Large intestine (tissue), 3 donors: ENCODE measurements around the gene C12orf42. TPM values are rescaled to one million over a fixed set of nuclear protein-coding genes. Genes with fewer than 3 reads are reported as not detected.
A peak's percentile ranks its signal among the peaks of the same experiment; 100 is the strongest.

ENCODE experiments used
- DNase-seq, 2 donors: peaks; one replicate each; pipeline versions ENCODE4 v3.0.0 to v3.0.0-alpha.2; 2013
- H3K27ac ChIP-seq: one replicate; pipeline ENCODE4 v1.5.1; 2013; ENCODE audit warnings: low read length
- H3K27me3 ChIP-seq: 2 replicates; pipeline ENCODE4 v1.6.1; 2013; ENCODE audit warnings: low read length; ENCODE audit not compliant: control insufficient read depth, insufficient read depth
- H3K36me3 ChIP-seq: 2 replicates; pipeline ENCODE4 v1.6.1; 2013; ENCODE audit warnings: low read length; ENCODE audit not compliant: control insufficient read depth, insufficient read depth
- H3K4me1 ChIP-seq: one replicate; pipeline ENCODE4 v1.6.1; 2013; ENCODE audit warnings: low read length; ENCODE audit not compliant: control insufficient read depth, insufficient read depth
- H3K4me3 ChIP-seq: one replicate; pipeline ENCODE4 v1.5.1; 2013; ENCODE audit warnings: low read length
- H3K9me3 ChIP-seq: one replicate; pipeline ENCODE4 v1.6.1; 2013; ENCODE audit warnings: mild to moderate bottlenecking, low read depth, low read length, moderate library complexity; ENCODE audit not compliant: control insufficient read depth
- WGBS: methylation state at CpG from one replicate; pipeline ENCODE4 v1.1.5; 2013; ENCODE audit warnings: low lambda C conversion rate; ENCODE audit not compliant: insufficient coverage; 5-methylcytosine and 5-hydroxymethylcytosine counted together
- polyA plus RNA-seq: library from polyadenylated mRNA; unstranded; fragments of 120-200 nt; gene quantifications from one replicate; pipeline ENCODE4 v1.2.1, GENCODE V29; 2013

C12orf42 gene
- polyA plus RNA-seq, 1 donor: 0.16 TPM

- Histone ChIP-seq H3K9me3 (no peaks in the 10 kb centered on the region), H3K4me1 (no peaks in the 10 kb centered on the region), H3K36me3 (no peaks in the 10 kb centered on the region), H3K4me3 (no peak overlapping the region), H3K27me3 (no peaks in the 10 kb centered on the region), H3K27ac (no peak overlapping the region)
- no CpG with 5 or more reads among the region's 2 CpGs for WGBS
- DNase-seq: no peak
Measured at GRCh38 chr12:103519632-103520031, 23.9 kb upstream of the C12orf42 start.

- DNase-seq: no peak
- Histone ChIP-seq H3K36me3 (no peaks in the 10 kb centered on the region), H3K27ac (no peak overlapping the region), H3K4me3 (no peak overlapping the region), H3K27me3 (no peaks in the 10 kb centered on the region), H3K9me3 (no peaks in the 10 kb centered on the region), H3K4me1 (no peaks in the 10 kb centered on the region)
- no CpG with 5 or more reads among the region's 2 CpGs for WGBS
Measured at GRCh38 chr12:103518899-103519298, 23.1 kb upstream of the C12orf42 start.

GRCh38 chr12:103517161-103517560 is 21.4 kb upstream of the C12orf42 start:
- Histone ChIP-seq H3K9me3 (no peaks in the 10 kb centered on the region), H3K4me3 (no peak overlapping the region), H3K4me1 (no peaks in the 10 kb centered on the region), H3K36me3 (no peaks in the 10 kb centered on the region), H3K27me3 (no peaks in the 10 kb centered on the region), H3K27ac (no peak overlapping the region)
- no CpG with 5 or more reads among the region's 3 CpGs for WGBS
- DNase-seq: no peak

GRCh38 chr12:103515341-103515740 is 19.6 kb upstream of the C12orf42 start:
- Histone ChIP-seq H3K9me3 (no peaks in the 10 kb centered on the region), H3K27me3 (no peaks in the 10 kb centered on the region), H3K4me3 (no peak overlapping the region), H3K4me1 (no peaks in the 10 kb centered on the region), H3K27ac (no peak overlapping the region), H3K36me3 (no peaks in the 10 kb centered on the region)
- no peak for DNase-seq

- Histone ChIP-seq H3K9me3 (no peaks in the 10 kb centered on the region), H3K4me3 (no peak overlapping the region), H3K36me3 (no peaks in the 10 kb centered on the region), H3K27me3 (no peaks in the 10 kb centered on the region), H3K4me1 (no peaks in the 10 kb centered on the region), H3K27ac (no peak overlapping the region)
- DNase-seq: no peak
- no CpG with 5 or more reads among the region's 3 CpGs for WGBS
Measured at GRCh38 chr12:103513875-103514274, 18.1 kb upstream of the C12orf42 start.

- no peak overlapping the region for H3K27ac ChIP-seq
- H3K27me3 ChIP-seq: no peaks in the 10 kb centered on the region
- DNase-seq: no peak
- H3K36me3 ChIP-seq: no peaks in the 10 kb centered on the region
- 83% methylated on average over 1 of the region's 9 CpGs for WGBS
- H3K4me3 ChIP-seq: no peak overlapping the region
- no peaks in the 10 kb centered on the region for H3K9me3 ChIP-seq
- H3K4me1 ChIP-seq: no peaks in the 10 kb centered on the region
Measured at GRCh38 chr12:103505371-103506236, 9.8 kb upstream of the C12orf42 start.

GRCh38 chr12:103504606-103505005 is 8.8 kb upstream of the C12orf42 start:
- Histone ChIP-seq H3K4me1 (no peaks in the 10 kb centered on the region), H3K9me3 (no peaks in the 10 kb centered on the region), H3K27ac (no peak overlapping the region), H3K36me3 (no peaks in the 10 kb centered on the region), H3K27me3 (no peaks in the 10 kb centered on the region), H3K4me3 (no peak overlapping the region)
- DNase-seq: no peak
- WGBS: no CpG with 5 or more reads among the region's 7 CpGs

GRCh38 chr12:103503546-103504480 is 8.0 kb upstream of the C12orf42 start:
- Histone ChIP-seq H3K4me1 (no peaks in the 10 kb centered on the region), H3K4me3 (no peak overlapping the region), H3K27me3 (no peaks in the 10 kb centered on the region), H3K9me3 (no peaks in the 10 kb centered on the region), H3K27ac (no peak overlapping the region), H3K36me3 (no peaks in the 10 kb centered on the region)
- DNase-seq: peak in 1 of 2 donors; percentile 21
- WGBS: no CpG with 5 or more reads among the region's 14 CpGs

GRCh38 chr12:103501447-103501846 is 5.7 kb upstream of the C12orf42 start:
- peaks cover 9% of the 10 kb centered on the region for H3K27me3 ChIP-seq
- H3K27ac ChIP-seq: no peak overlapping the region
- H3K36me3 ChIP-seq: no peaks in the 10 kb centered on the region
- no peaks in the 10 kb centered on the region for H3K4me1 ChIP-seq
- no peak overlapping the region for H3K4me3 ChIP-seq
- WGBS: 100% methylated on average over 1 of the region's 5 CpGs
- DNase-seq: no peak
- H3K9me3 ChIP-seq: no peaks in the 10 kb centered on the region

- no peaks in the 10 kb centered on the region for H3K4me1 ChIP-seq
- peaks cover 25% of the 10 kb centered on the region for H3K27me3 ChIP-seq
- no peak overlapping the region for H3K4me3 ChIP-seq
- H3K27ac ChIP-seq: no peak overlapping the region
- no peaks in the 10 kb centered on the region for H3K9me3 ChIP-seq
- DNase-seq: no peak
- no peaks in the 10 kb centered on the region for H3K36me3 ChIP-seq
Measured at GRCh38 chr12:103499571-103499970, 3.8 kb upstream of the C12orf42 start.
